B cell (primary cell): ENCODE measurements around the gene PSMD1. TPM values are rescaled to one million over a fixed set of nuclear protein-coding genes. Genes with fewer than 3 reads are reported as not detected.

Source experiments
- ATAC-seq: fragments of 200-7000 bp; cut with Tn5 transposase; one replicate; pipeline ENCODE4 v1.10.0; 2021; ENCODE audit warnings: low read depth, mild to moderate bottlenecking, moderate number of reproducible peaks, moderate library complexity
- CTCF ChIA-PET: fragments of 350-600 bp; sonication (Branson Sonifier 250); formaldehyde crosslinking; loops from one replicate; lab custom pipeline; 2021; ENCODE audit warnings: antibody characterized with exemption, inconsistent platforms; lab: Charles Lee
- POLR2A ChIA-PET: fragments of 350-600 bp; sonication (Branson Sonifier 250); formaldehyde crosslinking; loops from one replicate; lab custom pipeline; 2021; ENCODE audit warnings: antibody characterized with exemption; lab: Charles Lee
- DNase-seq: peaks from one replicate; pipeline ENCODE4 v3.0.0; 2013
- H2AFZ ChIP-seq: 2 replicates; pipeline ENCODE4 v1.6.1; 2012; ENCODE audit warnings: mild to moderate bottlenecking, low read depth, low read length; ENCODE audit not compliant: insufficient read depth, poor library complexity, severe bottlenecking
- H3K27ac ChIP-seq, 2 donors: 1 replicate in 1 of 2; 2 replicates in 1 of 2; pipeline ENCODE4 v1.5.1; 2012 to 2013; ENCODE audit warnings: low read length in 2 of 2, mild to moderate bottlenecking in 2 of 2, moderate library complexity in 1 of 2
- H3K27me3 ChIP-seq, 4 experiments: fragments of 200-600 bp in 1 of 4; sonication (generic) in 1 of 4; replicated peaks in 1 of 4; 1 replicate in 2 of 4; 2 replicates in 2 of 4; pipeline versions ENCODE4 v1.6.1 to v1.7.0; 2013 to 2016; ENCODE audit warnings: low read length in 3 of 4, mild to moderate bottlenecking in 2 of 4, mixed read lengths in 1 of 4, moderate library complexity in 1 of 4; ENCODE audit not compliant: insufficient read depth in 4 of 4, control insufficient read depth in 3 of 4; ENCODE audit errors: control extremely low read depth in 1 of 4
- H3K36me3 ChIP-seq, 2 experiments: replicated peaks in 1 of 2; 1 replicate in 1 of 2; 2 replicates in 1 of 2; pipeline versions ENCODE4 v1.6.1 to v1.7.1; 2013; ENCODE audit warnings: low read length in 1 of 2; ENCODE audit not compliant: insufficient read depth in 2 of 2, control insufficient read depth in 1 of 2; ENCODE audit errors: control extremely low read depth in 1 of 2, extremely low read depth in 1 of 2
- H3K4me1 ChIP-seq, 2 donors: fragments of 200-600 bp in 1 of 2; sonication (generic) in 1 of 2; 1 replicate in 1 of 2; 2 replicates in 1 of 2; pipeline versions ENCODE4 v1.5.1 to v1.6.1; 2013 to 2017; ENCODE audit warnings: low read length in 2 of 2; ENCODE audit not compliant: control insufficient read depth in 2 of 2, insufficient read depth in 2 of 2
- H3K4me2 ChIP-seq: replicated peaks from 2 replicates; pipeline ENCODE3; 2012; ENCODE audit warnings: mild to moderate bottlenecking, low read depth, low read length; ENCODE audit not compliant: poor library complexity, severe bottlenecking
- H3K4me3 ChIP-seq, 5 experiments: fragments of 200-600 bp in 1 of 5; sonication (generic) in 1 of 5; 1 replicate in 3 of 5; 2 replicates in 2 of 5; pipeline versions ENCODE4 v1.5.1 to v1.7.0; 2011 to 2016; ENCODE audit warnings: low read length in 4 of 5, mild to moderate bottlenecking in 4 of 5, low read depth in 2 of 5, control low read depth in 1 of 5, moderate library complexity in 1 of 5; ENCODE audit not compliant: insufficient read depth in 1 of 5; ENCODE audit errors: control extremely low read depth in 1 of 5, extremely low read depth in 1 of 5
- H3K79me2 ChIP-seq: fragments of 200-600 bp; sonication (generic); one replicate; pipeline ENCODE4 v1.6.0; 2016; ENCODE audit warnings: low read length; ENCODE audit not compliant: control insufficient read depth, insufficient read depth
- H3K9ac ChIP-seq: fragments of 200-600 bp; sonication (generic); 2 replicates; pipeline ENCODE4 v1.6.1; 2017; ENCODE audit warnings: mild to moderate bottlenecking, low read length, moderate library complexity
- H3K9me3 ChIP-seq, 3 donors: one replicate each; pipeline versions ENCODE4 v1.6.1 to v1.7.1; 2013; ENCODE audit warnings: low read length in 2 of 3; ENCODE audit not compliant: control insufficient read depth in 2 of 3, insufficient read depth in 1 of 3; ENCODE audit errors: control extremely low read depth in 1 of 3
- H4K20me1 ChIP-seq: 2 replicates; pipeline ENCODE4 v1.6.0; 2012; ENCODE audit warnings: mild to moderate bottlenecking, low read length; ENCODE audit not compliant: insufficient read depth, control insufficient read depth, poor library complexity, severe bottlenecking
- H3K27ac Mint-ChIP-seq: one replicate; pipeline ENCODE4 v1.8.0; 2021; ENCODE audit warnings: mixed read lengths
- H3K27me3 Mint-ChIP-seq: one replicate; pipeline ENCODE4 v1.8.0; 2021; ENCODE audit warnings: mixed read lengths
- H3K4me1 Mint-ChIP-seq: one replicate; pipeline ENCODE4 v1.8.0; 2021; ENCODE audit warnings: mixed read lengths
- H3K4me3 Mint-ChIP-seq: one replicate; pipeline ENCODE4 v1.8.0; 2021; ENCODE audit warnings: mixed read lengths
- H3K9me3 Mint-ChIP-seq: one replicate; pipeline ENCODE4 v1.8.0; 2022; ENCODE audit warnings: mixed read lengths; ENCODE audit not compliant: insufficient read depth
- CTCF ChIP-seq: fragments of 200-600 bp; IDR thresholded peaks from one replicate; pipeline ENCODE4 v1.8.0; 2022; ENCODE audit warnings: antibody characterized with exemption, mild to moderate bottlenecking
- EZH2 ChIP-seq: IDR thresholded peaks from 2 replicates; pipeline ENCODE4 v1.6.1; 2012; ENCODE audit warnings: borderline replicate concordance, low read depth, mild to moderate bottlenecking, moderate library complexity, low read length; ENCODE audit not compliant: insufficient read depth, poor library complexity, severe bottlenecking
- WGBS: methylation state at CpG from one replicate; pipeline ENCODE4 v1.1.5; 2013; ENCODE audit warnings: missing lambda C conversion rate; ENCODE audit not compliant: insufficient coverage; 5-methylcytosine and 5-hydroxymethylcytosine counted together
- intact Hi-C: fragments of 100-400 bp; cut with micrococcal nuclease; formaldehyde crosslinking; loops from one replicate; pipeline ENCODE4 v1.10.0; 2022
- polyA plus RNA-seq: library from polyadenylated mRNA; depleted of rRNA; stranded (reverse); fragments of >200 nt; gene quantifications from 2 replicates; pipeline ENCODE4 v1.2.3, GENCODE V29; 2012
- total RNA-seq, 2 donors: library from RNA; stranded (reverse); fragments of 120-200 nt in 1 of 2; gene quantifications; 1 replicate in 1 of 2; 2 replicates in 1 of 2; pipeline versions ENCODE4 v1.2.3 to v1.2.4, GENCODE V29; 2013 to 2022

Gene PSMD1
- total and polyA plus RNA-seq, 2 donors (not counting 1 experiment from before 2014, with no cell fraction given), result 21.5 to 48.2 TPM

GRCh38 chr2:231033147-231034132 is 23.2 kb upstream of the PSMD1 start:
- H2AFZ ChIP-seq, result no peak overlapping the region
- peaks cover 0 to 28% (median 12%) of the 10 kb centered on the region in 4 experiments for H3K27me3 ChIP-seq
- DNase-seq (no peak), ATAC-seq (no peak)
- TF ChIP-seq EZH2 (no peak), CTCF (no peak)
- H3K27ac ChIP-seq, result no peak overlapping the region
- H3K9me3 ChIP-seq, result peaks cover 0 to 4% (median 0%) of the 10 kb centered on the region in 3 donors
- intact Hi-C loops, result no loop called here
- H3K27ac Mint-ChIP-seq, result no peak overlapping the region
- H3K4me3 Mint-ChIP-seq, result no peak overlapping the region
- H3K4me1 ChIP-seq, result peaks cover 14 to 16% of the 10 kb centered on the region in 2 donors
- WGBS, result 74% methylated on average over 4 of the region's 11 CpGs
- POLR2A ChIA-PET, result no interaction called here
- H3K4me1 Mint-ChIP-seq, result peaks cover 12% of the 10 kb centered on the region
- peaks cover 25% of the 10 kb centered on the region for H3K27me3 Mint-ChIP-seq
- CTCF ChIA-PET, result no interaction called here
- H3K4me3 ChIP-seq, result no peak overlapping the region
- H4K20me1 ChIP-seq, result no peaks in the 10 kb centered on the region
- H3K9me3 Mint-ChIP-seq, result no peaks in the 10 kb centered on the region
- no peak overlapping the region for H3K4me2 ChIP-seq
- no peak overlapping the region for H3K9ac ChIP-seq
- H3K79me2 ChIP-seq, result no peaks in the 10 kb centered on the region
- H3K36me3 ChIP-seq, result no peaks in the 10 kb centered on the region
